HG03575 (cell line): ENCODE results near the gene SPOCK1.

ENCODE experiments used
- ATAC-seq: cut with Tn5 transposase; IDR thresholded peaks from one replicate; pipeline ENCODE4 v1.9.1; 2021; ENCODE audit not compliant: unreplicated experiment, insufficient number of reproducible peaks, low FRiP score; ENCODE audit errors: extremely low read depth

Gene SPOCK1

GRCh38 chr5:137316346-137316736 lies 182.8 kb downstream of the SPOCK1 start:
- no peak for ATAC-seq

GRCh38 chr5:137315534-137316345 lies 183.4 kb downstream of the SPOCK1 start:
- ATAC-seq: no peak

- no peak for ATAC-seq
Measured at GRCh38 chr5:137315109-137315508, 184.0 kb downstream of the SPOCK1 start.

- ATAC-seq: no peak
Measured at GRCh38 chr5:137313526-137314175, 185.5 kb downstream of the SPOCK1 start.

GRCh38 chr5:137312011-137312410 lies 187.1 kb downstream of the SPOCK1 start:
- no peak for ATAC-seq

GRCh38 chr5:137310051-137310730 lies 188.9 kb downstream of the SPOCK1 start:
- no peak for ATAC-seq

- no peak for ATAC-seq
Measured at GRCh38 chr5:137309290-137309689, 189.8 kb downstream of the SPOCK1 start.

- no peak for ATAC-seq
Measured at GRCh38 chr5:137308311-137308710, 190.8 kb downstream of the SPOCK1 start.

GRCh38 chr5:137306903-137307302 lies 192.2 kb downstream of the SPOCK1 start:
- ATAC-seq: no peak

- no peak for ATAC-seq
Measured at GRCh38 chr5:137305971-137306602, 193.0 kb downstream of the SPOCK1 start.

- ATAC-seq: no peak
Measured at GRCh38 chr5:137304226-137304874, 194.8 kb downstream of the SPOCK1 start.

GRCh38 chr5:137303509-137303908 lies 195.6 kb downstream of the SPOCK1 start:
- no peak for ATAC-seq

- no peak for ATAC-seq
Measured at GRCh38 chr5:137300411-137301240, 198.5 kb downstream of the SPOCK1 start.

- ATAC-seq: no peak
Measured at GRCh38 chr5:137296213-137296781, 202.8 kb downstream of the SPOCK1 start.

- ATAC-seq: no peak
Measured at GRCh38 chr5:137294604-137295003, 204.5 kb downstream of the SPOCK1 start.

GRCh38 chr5:137292461-137293027 lies 206.6 kb downstream of the SPOCK1 start:
- ATAC-seq: no peak

GRCh38 chr5:137291436-137291835 lies 207.7 kb downstream of the SPOCK1 start:
- ATAC-seq: no peak

GRCh38 chr5:137291031-137291430 lies 208.1 kb downstream of the SPOCK1 start:
- ATAC-seq: no peak
